ENCODE data around the gene PDE6D.

PDE6D gene

GRCh38 chr2:231704017-231704416 is 77.1 kb downstream of the PDE6D start:
- no peak for DNase-seq

DNA sequence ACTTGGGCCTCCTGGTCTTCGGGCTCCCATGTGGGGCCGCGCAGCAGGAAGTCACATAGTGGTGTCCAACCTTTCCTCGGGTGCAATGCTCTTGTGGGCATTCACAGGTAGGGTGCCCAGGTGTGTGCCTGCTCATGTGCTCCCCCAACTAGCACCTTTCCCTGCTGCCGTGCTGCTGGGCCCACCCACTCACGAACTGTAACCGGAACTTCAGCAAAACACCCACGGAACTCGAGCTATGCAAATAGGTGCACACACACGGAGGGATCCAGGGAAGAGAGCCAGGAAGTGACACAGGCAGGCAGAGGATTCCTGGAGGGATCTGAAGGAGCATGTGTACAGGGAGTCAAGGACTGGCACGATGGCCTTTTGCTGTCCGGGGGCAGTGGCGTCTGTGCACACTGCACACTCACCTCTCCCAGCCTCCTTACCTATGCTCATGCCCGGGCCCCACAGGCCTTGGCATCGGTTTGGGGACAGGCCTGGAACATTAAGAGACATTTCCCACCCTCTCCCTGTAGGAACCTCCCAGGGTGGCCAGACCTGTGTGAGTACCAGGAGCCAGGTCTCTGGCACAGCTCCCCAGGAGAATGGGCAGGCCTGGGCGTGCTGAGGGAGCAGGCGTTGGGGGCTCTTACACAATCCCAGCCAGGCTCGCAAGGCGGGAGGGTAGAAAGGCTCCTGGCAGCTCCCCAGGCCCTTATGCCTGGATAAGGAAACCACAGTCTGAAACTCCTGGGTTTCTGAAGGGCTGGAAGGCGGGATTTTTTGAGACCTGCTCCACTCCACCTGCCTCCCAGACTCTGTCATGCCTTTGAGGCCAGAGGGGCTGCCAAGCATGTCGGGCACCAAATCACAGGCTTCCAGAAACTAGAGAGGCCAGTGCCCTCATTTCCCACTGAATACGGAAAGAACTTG is 79.4 kb downstream of the PDE6D start:
- DNase-seq, result no peak

- no peak for DNase-seq
These were observed 82.1 kb downstream of the PDE6D start for GRCh38 chr2:231699006-231699405.

GRCh38 chr2:231696004-231696367 is 85.1 kb downstream of the PDE6D start:
- no peak for DNase-seq

- no peak for DNase-seq
These were observed 87.1 kb downstream of the PDE6D start for GRCh38 chr2:231693956-231694355.

GRCh38 chr2:231692847-231693246 is 88.2 kb downstream of the PDE6D start:
- no peak for DNase-seq

- no peak for DNase-seq
These were observed 89.8 kb downstream of the PDE6D start for GRCh38 chr2:231691251-231691772.

DNA sequence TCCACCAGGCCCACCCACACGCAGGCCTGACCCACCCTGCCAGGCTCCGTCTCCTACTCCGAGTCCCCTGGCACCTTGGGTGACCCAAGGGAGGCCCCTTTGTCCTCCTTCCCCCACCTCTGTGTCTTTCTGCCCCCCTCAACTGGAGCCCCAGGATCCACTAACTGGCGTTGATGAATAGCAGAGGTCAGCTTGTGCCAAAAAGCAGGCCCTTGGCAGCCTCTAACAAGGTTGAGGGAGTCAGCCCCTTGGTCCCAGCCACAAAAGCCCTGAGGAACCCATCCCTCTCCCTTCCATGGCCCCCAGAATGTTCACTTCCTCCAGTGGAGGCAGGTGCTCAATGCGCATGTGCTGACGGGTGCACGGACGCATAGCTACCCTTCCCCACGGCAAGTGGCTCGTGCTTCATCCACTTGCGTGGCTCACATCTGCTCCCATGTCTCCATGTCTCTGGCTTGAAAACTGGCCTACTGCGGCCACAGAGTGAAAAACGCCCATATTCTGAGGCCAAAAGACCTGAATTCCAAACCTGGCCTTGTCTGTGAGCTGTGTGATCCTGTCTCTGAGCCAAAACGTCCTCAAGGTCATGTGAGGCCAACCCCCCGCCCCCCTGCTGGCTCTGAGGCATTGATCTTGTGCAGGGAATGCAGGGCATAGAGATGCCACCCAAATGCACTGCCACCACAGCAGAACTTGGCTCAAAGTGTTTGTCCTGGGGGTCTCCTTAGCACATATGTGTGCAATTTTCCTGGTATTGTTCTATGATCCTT is 91.8 kb downstream of the PDE6D start:
- DNase-seq, result no peak

GRCh38 chr2:231688719-231689118 is 92.4 kb downstream of the PDE6D start:
- peak; percentile 42 for DNase-seq

DNA sequence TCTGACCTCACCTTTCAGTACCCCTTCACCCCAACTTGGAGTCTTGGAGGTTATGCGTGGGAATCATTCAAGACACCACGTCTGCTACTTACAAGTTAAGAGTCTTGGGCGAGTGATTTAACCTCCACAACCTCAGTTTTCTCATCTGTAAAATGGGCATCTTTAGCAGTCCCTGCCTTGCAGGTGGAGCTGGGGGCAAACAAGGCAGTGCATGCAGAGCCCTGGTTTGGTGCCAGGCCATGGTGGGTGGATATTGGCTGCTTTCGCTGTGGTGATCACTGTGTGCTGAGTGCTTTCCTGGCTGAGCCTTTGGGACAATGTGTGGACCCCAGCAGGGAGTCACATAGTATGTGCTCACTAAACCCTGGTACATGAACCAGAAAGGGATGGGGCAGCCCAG is 93.1 kb downstream of the PDE6D start:
- no peak for DNase-seq

- DNase-seq, result peak; percentile 88
These were observed 93.8 kb downstream of the PDE6D start for GRCh38 chr2:231687133-231687852.

DNA sequence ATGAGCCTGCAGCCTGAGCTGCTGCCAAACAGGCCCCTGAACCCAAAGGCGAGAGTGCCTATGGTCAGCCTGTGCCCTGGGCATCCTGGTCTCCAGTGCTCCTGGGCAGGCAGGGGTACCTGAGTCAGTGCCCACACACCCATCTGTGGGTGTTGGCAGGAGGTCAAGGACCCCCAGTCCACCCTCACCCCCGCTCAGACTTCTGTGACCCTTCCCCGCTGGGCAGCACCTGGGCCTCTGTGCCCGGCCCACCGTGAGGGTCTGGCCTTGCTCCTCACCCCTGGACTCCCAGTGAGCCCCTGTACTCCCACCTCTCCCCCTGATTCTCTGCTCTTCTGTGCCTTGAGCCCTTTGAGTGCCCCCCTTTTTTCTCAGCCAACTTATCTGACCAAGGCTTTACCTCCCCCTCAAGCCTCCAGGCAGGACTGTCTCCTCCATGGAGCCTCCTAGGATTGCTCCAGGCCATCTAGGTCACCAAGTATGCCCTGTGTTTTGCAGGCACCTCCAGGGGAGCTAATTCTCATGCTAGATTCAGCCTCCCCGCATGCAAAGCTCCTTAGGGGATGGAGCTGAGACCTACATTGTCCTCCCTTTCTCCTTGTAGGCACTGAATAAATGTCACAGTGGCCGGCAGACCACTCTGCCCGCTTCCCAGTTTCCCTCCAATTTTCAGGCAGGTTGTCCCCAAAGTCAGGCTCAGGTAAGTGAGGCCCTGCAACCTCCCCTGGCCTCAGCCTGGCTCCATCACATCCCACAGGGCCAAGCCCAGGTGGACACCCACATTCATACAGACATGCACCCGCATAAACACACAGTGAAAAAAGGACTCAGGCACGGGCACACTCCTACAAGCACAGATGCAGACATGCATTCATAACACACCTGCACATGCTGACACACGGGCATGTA is 94.6 kb downstream of the PDE6D start:
- no peak for DNase-seq

- no peak for DNase-seq
These were observed 95.5 kb downstream of the PDE6D start for GRCh38 chr2:231685349-231686191.

DNA sequence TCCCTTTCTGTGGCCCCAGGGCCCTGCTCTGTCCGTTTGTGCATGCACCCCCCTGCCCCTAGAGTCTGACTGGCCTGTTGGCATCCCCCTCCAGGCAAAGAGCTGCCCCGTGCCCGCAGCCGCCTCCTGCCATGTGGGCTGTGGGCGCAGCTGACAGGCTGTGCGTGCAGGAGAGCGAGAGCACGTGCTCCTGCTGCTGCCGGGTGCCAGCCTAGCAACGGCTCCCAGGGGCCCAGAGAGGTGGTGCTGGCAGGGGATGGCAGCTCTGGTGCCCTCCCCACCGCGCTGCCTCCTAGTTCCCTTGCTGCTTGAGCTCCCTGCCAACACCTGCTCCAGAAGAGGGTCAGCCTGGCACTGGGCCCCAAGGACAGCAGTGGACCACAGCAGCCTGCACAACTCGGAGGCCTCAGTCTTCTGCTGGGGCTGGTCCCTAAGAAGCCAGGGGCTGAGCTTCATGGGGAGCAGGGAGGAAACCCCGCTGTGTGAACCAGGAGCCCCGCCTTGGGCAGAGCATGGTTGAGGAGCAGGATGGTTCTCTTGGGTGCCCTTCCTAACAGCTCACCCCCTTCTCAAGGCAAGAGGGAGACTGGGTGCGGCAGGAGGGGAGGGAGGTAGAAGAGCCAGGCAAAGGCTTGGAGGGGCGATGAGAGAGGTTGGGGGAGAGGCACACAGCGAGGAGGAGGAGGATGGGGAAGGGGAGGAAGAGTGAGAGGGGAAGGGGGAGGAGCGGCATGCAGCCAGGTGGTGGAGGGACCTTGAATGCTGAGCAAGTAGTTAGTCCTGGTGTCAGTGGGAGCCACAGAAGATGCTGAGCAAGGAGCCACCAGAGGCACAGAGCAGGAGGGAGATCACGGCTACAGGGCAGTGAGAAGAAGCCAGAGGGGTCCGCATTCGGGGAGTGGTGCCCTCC is 96.5 kb downstream of the PDE6D start:
- DNase-seq, result no peak

- DNase-seq, result no peak
These were observed 97.5 kb downstream of the PDE6D start for GRCh38 chr2:231683292-231684235.

DNA sequence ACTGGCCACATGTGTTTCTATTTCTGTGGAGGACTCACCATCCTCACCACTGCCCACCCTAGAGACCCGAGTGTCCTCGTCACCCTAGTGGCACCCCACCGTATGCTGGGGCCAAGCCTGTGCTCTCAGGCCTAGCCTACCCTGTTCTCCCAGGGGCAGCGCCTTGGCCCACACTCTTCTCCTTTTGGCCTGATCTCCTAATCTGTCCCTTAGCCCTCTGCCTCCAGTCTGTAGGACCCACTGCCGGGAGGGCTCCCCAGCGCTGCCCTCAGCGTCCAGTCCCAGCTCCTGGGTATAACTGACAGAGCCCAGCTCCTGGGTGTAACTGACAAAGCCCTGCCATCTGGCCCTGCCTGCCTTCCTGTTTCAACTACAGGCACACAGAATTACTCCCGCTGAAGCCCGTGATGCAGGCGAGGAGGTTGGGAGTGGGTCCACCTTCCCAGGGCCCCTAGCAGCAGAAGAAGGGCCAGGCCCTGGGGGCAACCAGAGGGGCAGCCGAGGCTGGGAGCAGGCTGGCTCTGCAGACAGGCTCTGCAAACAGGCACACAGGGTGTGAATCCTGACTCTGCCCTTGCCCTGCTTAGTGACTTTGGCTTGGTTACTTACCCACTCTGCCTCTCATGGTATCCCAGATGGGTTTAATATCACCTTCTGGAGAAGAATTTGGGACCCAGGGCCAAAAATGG is 98.3 kb downstream of the PDE6D start:
- DNase-seq, result peak; percentile 67
